ENCODE results near the gene ESPNL. TPM values are rescaled to one million over a fixed set of nuclear protein-coding genes. Genes with fewer than 3 reads are reported as not detected.

The ESPNL gene
- total and polyA plus RNA-seq, 2 of the 4 experiments (the other 2 are of a cell fraction): 2.0 TPM

DNA sequence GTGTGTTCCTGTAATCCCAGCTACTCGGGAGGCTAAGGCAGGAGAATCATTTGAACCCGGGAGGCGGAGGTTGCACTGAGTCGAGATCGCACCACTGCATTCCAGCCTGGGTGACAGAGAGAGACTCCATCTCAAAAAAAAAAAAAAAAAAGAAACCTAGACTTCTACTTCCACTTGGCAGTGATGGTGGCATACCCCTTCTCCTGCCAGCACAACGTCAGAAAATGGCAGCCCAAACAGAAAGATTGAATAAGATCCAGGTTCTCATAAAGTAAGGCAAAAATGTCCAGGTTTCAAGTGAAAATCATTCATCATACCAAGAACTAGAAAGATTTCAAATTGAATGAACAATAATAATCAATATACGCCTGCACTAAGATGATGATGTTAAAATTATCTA lies 15.4 kb upstream of the ESPNL start:
- CTCF ChIA-PET: no interaction called here
- TF ChIP-seq RAD21 (IDR thresholded peaks at IDR 0.05; ENCODE audit: low read length) (no peak), MAFK (IDR thresholded peaks at IDR 0.05; ENCODE audit: low read depth, low read length) (no peak), RFX5 (IDR thresholded peaks at IDR 0.05; ENCODE audit: low read depth, low read length) (no peak), MXI1 (IDR thresholded peaks at IDR 0.05; ENCODE audit: borderline replicate concordance, low read depth, low read length) (no peak), CEBPB (IDR thresholded peaks at IDR 0.05; ENCODE audit: low read depth, low read length) (no peak)

More for the DNA sequence above, 15.4 kb upstream of the ESPNL start:
- in situ Hi-C loops (cut with MboI; ENCODE audit: low sequenced_read_pairs) (no loop called here), intact Hi-C loops (cut with micrococcal nuclease) (no loop called here), dilution Hi-C loops (cut with HindIII; ENCODE audit: low sequenced_read_pairs, unreplicated experiment) (no loop called here)
- no peaks in the 10 kb centered on the region; the same call in 1 of the 2 replicates for H4K20me1 ChIP-seq (ENCODE audit: insufficient read depth, low read length)
- no peaks in the 10 kb centered on the region for H3K27me3 ChIP-seq (ENCODE audit: control insufficient read depth, insufficient read depth, low read length)
- peaks cover 31% of the 10 kb centered on the region for H3K36me3 ChIP-seq (ENCODE audit: control insufficient read depth, insufficient read depth, low read length)
- no peak overlapping the region for H3K27ac ChIP-seq (ENCODE audit: insufficient read depth, low read length)
- peaks cover 3% of the 10 kb centered on the region for H3K9me1 ChIP-seq (ENCODE audit: insufficient read depth, low read length)
- no peak overlapping the region for H4K5ac ChIP-seq (ENCODE audit: low read depth, low read length)
- no peaks in the 10 kb centered on the region for H3K79me1 ChIP-seq (ENCODE audit: low read depth in 1 of 2, low read length in 2 of 2)
- no peak overlapping the region for H3K4me3 ChIP-seq (ENCODE audit: insufficient read depth, low read depth, low read length)
- no peak overlapping the region for H3K56ac ChIP-seq (ENCODE audit: extremely low read depth, insufficient read depth, low read length)
- no peak overlapping the region for H2AK9ac ChIP-seq (replicated peaks; ENCODE audit: low read depth, low read length, poor library complexity)
- H2AFZ ChIP-seq (replicated peaks; ENCODE audit: low read length, poor library complexity): no peak overlapping the region
- H2BK15ac ChIP-seq (ENCODE audit: low read depth, low read length): no peak overlapping the region
- no peak overlapping the region for H2BK5ac ChIP-seq (ENCODE audit: low read depth, low read length, poor library complexity, severe bottlenecking)
- H2BK20ac ChIP-seq (ENCODE audit: low read depth, low read length): no peak overlapping the region
- ATAC-seq (ENCODE audit: low read depth) (no peak), DNase-seq (no peak)
- H3K18ac ChIP-seq (ENCODE audit: low read depth, low read length): no peak overlapping the region
- H3K9ac ChIP-seq (ENCODE audit: low read depth, low read length): no peak overlapping the region
- H3K14ac ChIP-seq (replicated peaks; ENCODE audit: low read depth, low read length): no peak overlapping the region
- POLR2A ChIA-PET (ENCODE audit: unreplicated experiment): no interaction called here
- H4K91ac ChIP-seq (ENCODE audit: insufficient read depth, low read depth, low read length): no peak overlapping the region
- H4K8ac ChIP-seq (ENCODE audit: low read depth in 2 of 2, low read length in 2 of 2): no peak overlapping the region
- no peak overlapping the region for H2BK120ac ChIP-seq (ENCODE audit: low read depth, low read length)
- peaks cover 3% of the 10 kb centered on the region; the same call in 1 of the 2 replicates for H3K9me3 ChIP-seq (ENCODE audit: control insufficient read depth, insufficient read depth, low read length)
- H3K4ac ChIP-seq (ENCODE audit: low read depth, low read length): no peak overlapping the region
- 90% methylated on average over 2 of the region's 7 CpGs; no CpG with 5 or more reads in 1 of the 2 experiments for WGBS, 2 experiments (ENCODE audit: extremely low coverage in 2 of 2, insufficient read length in 1 of 2)
- H2AK5ac ChIP-seq (ENCODE audit: low read depth, low read length): no peak overlapping the region
- no TSS peak for BruUV-seq (replicated peaks)
- H3K23ac ChIP-seq (ENCODE audit: low read depth, low read length): no peak overlapping the region
- no peaks in the 10 kb centered on the region for H3K4me1 ChIP-seq (ENCODE audit: control insufficient read depth, insufficient read depth, low read length)
- H3K4me2 ChIP-seq (ENCODE audit: low read depth, low read length): no peak overlapping the region

Measured in IMR-90 (cell line).